Measurements from ENCODE around the gene PACSIN2.
"Not testable (repeated sequence)": the region's sequence is repeated elsewhere in the genome, so short reads cannot be mapped to it uniquely, and the experiment has no call there.

Gene PACSIN2

GRCh38 chr22:42922374-42923191 is 92.4 kb downstream of the PACSIN2 start:
- no peak for DNase-seq

GRCh38 chr22:42920101-42920820 is 94.7 kb downstream of the PACSIN2 start:
- DNase-seq, result no peak

GRCh38 chr22:42919199-42919598 is 95.8 kb downstream of the PACSIN2 start:
- no peak for DNase-seq

GRCh38 chr22:42918500-42918899 is 96.4 kb downstream of the PACSIN2 start:
- no peak for DNase-seq

GRCh38 chr22:42917358-42917757 is 97.6 kb downstream of the PACSIN2 start:
- DNase-seq, result not testable (repeated sequence)

- no peak for DNase-seq
Observed at GRCh38 chr22:42915980-42916765, 98.8 kb downstream of the PACSIN2 start.

GRCh38 chr22:42914511-42915076 is 100.4 kb downstream of the PACSIN2 start:
- DNase-seq, result no peak

GRCh38 chr22:42913874-42914510 is 101.0 kb downstream of the PACSIN2 start:
- DNase-seq, result no peak

GRCh38 chr22:42912059-42912458 is 102.9 kb downstream of the PACSIN2 start:
- DNase-seq, result no peak

GRCh38 chr22:42910221-42910942 is 104.6 kb downstream of the PACSIN2 start:
- no peak for DNase-seq

- DNase-seq, result no peak
Observed at GRCh38 chr22:42909363-42910058, 105.4 kb downstream of the PACSIN2 start.

- no peak for DNase-seq
Observed at GRCh38 chr22:42908374-42908746, 106.6 kb downstream of the PACSIN2 start.

GRCh38 chr22:42907404-42908373 is 107.3 kb downstream of the PACSIN2 start:
- DNase-seq, result no peak

GRCh38 chr22:42906605-42907348 is 108.2 kb downstream of the PACSIN2 start:
- no peak for DNase-seq

GRCh38 chr22:42905702-42906183 is 109.2 kb downstream of the PACSIN2 start:
- DNase-seq, result peak; percentile 45

GRCh38 chr22:42905217-42905616 is 109.7 kb downstream of the PACSIN2 start:
- DNase-seq, result peak; percentile 34

- no peak for DNase-seq
Observed at GRCh38 chr22:42904050-42904449, 110.9 kb downstream of the PACSIN2 start.

- DNase-seq, result no peak
Observed at GRCh38 chr22:42902875-42903510, 112.0 kb downstream of the PACSIN2 start.
